Mesenchymal stem cell (in vitro differentiated cells and primary cell): ENCODE measurements around the gene TMEM47.

Experiments
- DNase-seq: peaks from one replicate; pipeline ENCODE4 v3.0.0-alpha.2; 2013
- H2AFZ ChIP-seq: one replicate; pipeline ENCODE4 v1.6.1; 2013; ENCODE audit warnings: low read depth, mild to moderate bottlenecking, control low read depth, inconsistent platforms, low read length, moderate library complexity
- H2AK5ac ChIP-seq: 2 replicates; pipeline ENCODE4 v1.6.1; 2013; ENCODE audit warnings: low read length, moderate library complexity, mild to moderate bottlenecking, inconsistent platforms; ENCODE audit not compliant: severe bottlenecking
- H2BK120ac ChIP-seq: one replicate; pipeline ENCODE4 v1.6.1; 2013; ENCODE audit warnings: low read depth, mild to moderate bottlenecking, inconsistent platforms, low read length, moderate library complexity
- H2BK12ac ChIP-seq, 2 experiments: one replicate each; pipeline ENCODE4 v1.6.1; 2013; ENCODE audit warnings: inconsistent platforms in 2 of 2, low read length in 2 of 2, mild to moderate bottlenecking in 2 of 2, moderate library complexity in 2 of 2, control low read depth in 1 of 2
- H2BK15ac ChIP-seq: one replicate; pipeline ENCODE4 v1.6.1; 2013; ENCODE audit warnings: mild to moderate bottlenecking, low read depth, inconsistent platforms; ENCODE audit not compliant: poor library complexity, severe bottlenecking
- H2BK5ac ChIP-seq: 2 replicates; pipeline ENCODE4 v1.6.1; 2013; ENCODE audit warnings: low read depth, mild to moderate bottlenecking, low read length, control low read depth, inconsistent platforms; ENCODE audit not compliant: poor library complexity, severe bottlenecking
- H3K14ac ChIP-seq, 2 experiments: one replicate each; pipeline ENCODE4 v1.6.1; 2013; ENCODE audit warnings: inconsistent platforms in 2 of 2, low read length in 2 of 2, control low read depth in 1 of 2, mild to moderate bottlenecking in 1 of 2, moderate library complexity in 1 of 2
- H3K18ac ChIP-seq, 2 experiments: one replicate each; pipeline ENCODE4 v1.6.1; 2013; ENCODE audit warnings: inconsistent platforms in 2 of 2, low read length in 2 of 2, control low read depth in 1 of 2, low read depth in 1 of 2, mild to moderate bottlenecking in 1 of 2
- H3K23ac ChIP-seq, 2 experiments: one replicate each; pipeline ENCODE4 v1.6.1; 2013; ENCODE audit warnings: inconsistent platforms in 2 of 2, low read length in 2 of 2, mild to moderate bottlenecking in 2 of 2, moderate library complexity in 2 of 2, control low read depth in 1 of 2
- H3K27ac ChIP-seq: 2 replicates; pipeline ENCODE4 v1.5.1; 2013; ENCODE audit warnings: mild to moderate bottlenecking, moderate library complexity, low read length, control low read depth, inconsistent platforms; ENCODE audit not compliant: poor library complexity, severe bottlenecking
- H3K27me3 ChIP-seq, 2 experiments: 2 replicates each; pipeline versions ENCODE4 v1.6.1 to v1.7.0; 2013; ENCODE audit warnings: low read length in 2 of 2, mild to moderate bottlenecking in 2 of 2, moderate library complexity in 2 of 2, control low read depth in 1 of 2, inconsistent platforms in 1 of 2; ENCODE audit not compliant: control insufficient read depth in 1 of 2, insufficient read depth in 1 of 2
- H3K36me3 ChIP-seq, 2 experiments: 2 replicates each; pipeline versions ENCODE4 v1.6.1 to v1.7.0; 2013; ENCODE audit warnings: low read length in 2 of 2, control low read depth in 1 of 2, inconsistent platforms in 1 of 2, low read depth in 1 of 2, mild to moderate bottlenecking in 1 of 2; ENCODE audit not compliant: insufficient read depth in 2 of 2, control insufficient read depth in 1 of 2
- H3K4ac ChIP-seq, 2 experiments: one replicate each; pipeline ENCODE4 v1.6.1; 2013; ENCODE audit warnings: inconsistent platforms in 2 of 2, low read length in 2 of 2, mild to moderate bottlenecking in 2 of 2, moderate library complexity in 2 of 2, control low read depth in 1 of 2, low read depth in 1 of 2
- H3K4me1 ChIP-seq: 2 replicates; pipeline ENCODE4 v1.6.1; 2013; ENCODE audit warnings: low read depth, low read length, control low read depth; ENCODE audit not compliant: control insufficient read depth, insufficient read depth
- H3K4me2 ChIP-seq: 2 replicates; pipeline ENCODE4 v1.6.1; 2013; ENCODE audit warnings: low read length, mild to moderate bottlenecking, inconsistent platforms; ENCODE audit not compliant: poor library complexity, severe bottlenecking
- H3K4me3 ChIP-seq, 2 experiments: 2 replicates each; pipeline versions ENCODE4 v1.5.1 to v1.7.0; 2013; ENCODE audit warnings: low read length in 2 of 2, mild to moderate bottlenecking in 2 of 2, control low read depth in 1 of 2, low read depth in 1 of 2; ENCODE audit not compliant: insufficient read depth in 1 of 2
- H3K79me1 ChIP-seq: replicated peaks from 2 replicates; pipeline ENCODE4 v1.6.1; 2013; ENCODE audit warnings: mild to moderate bottlenecking, control low read depth, low read length, inconsistent platforms; ENCODE audit not compliant: poor library complexity, severe bottlenecking
- H3K9ac ChIP-seq: 2 replicates; pipeline ENCODE4 v1.7.0; 2013; ENCODE audit warnings: mild to moderate bottlenecking, low read length, moderate library complexity
- H3K9me3 ChIP-seq: 2 replicates; pipeline ENCODE4 v1.7.0; 2013; ENCODE audit warnings: mild to moderate bottlenecking, low read length; ENCODE audit not compliant: control insufficient read depth
- H4K8ac ChIP-seq: one replicate; pipeline ENCODE4 v1.6.1; 2013; ENCODE audit warnings: inconsistent platforms, mild to moderate bottlenecking, low read length, moderate library complexity
- H4K91ac ChIP-seq: one replicate; pipeline ENCODE4 v1.6.1; 2013; ENCODE audit warnings: mild to moderate bottlenecking, low read length, inconsistent platforms
- WGBS: methylation state at CpG from one replicate; pipeline ENCODE4 v1.1.7; 2013; ENCODE audit warnings: mixed read lengths; 5-methylcytosine and 5-hydroxymethylcytosine counted together

Gene TMEM47

GRCh38 chrX:34632384-34632783, 24.7 kb downstream of the TMEM47 start:
- Histone ChIP-seq H2BK120ac (no peak overlapping the region), H3K4me1 (no peaks in the 10 kb centered on the region), H2BK15ac (no peak overlapping the region), H4K8ac (no peak overlapping the region), H3K27me3 (no peaks in the 10 kb centered on the region), H2AK5ac (no peak overlapping the region), H3K4me2 (no peak overlapping the region), H3K23ac (no peak overlapping the region), H2BK12ac (no peak overlapping the region), H3K4ac (no peak overlapping the region), H3K36me3 (peaks cover 0 to 21% of the 10 kb centered on the region in 2 experiments), H2BK5ac (no peak overlapping the region), H3K9me3 (no peaks in the 10 kb centered on the region), H3K18ac (no peak overlapping the region), H4K91ac (no peak overlapping the region), H3K4me3 (no peak overlapping the region), H2AFZ (no peak overlapping the region), H3K79me1 (no peaks in the 10 kb centered on the region), H3K27ac (no peak overlapping the region), H3K14ac (no peak overlapping the region), H3K9ac (no peak overlapping the region)
- no peak for DNase-seq
- 90% methylated on average over 2 of the region's 3 CpGs for WGBS

GRCh38 chrX:34631479-34632220, 25.4 kb downstream of the TMEM47 start:
- no peak overlapping the region for H3K4me3 ChIP-seq
- H3K23ac ChIP-seq: no peak overlapping the region
- H3K4me2 ChIP-seq: no peak overlapping the region
- no peak overlapping the region for H3K27ac ChIP-seq
- no CpG with 5 or more reads among the region's 3 CpGs for WGBS
- no peak overlapping the region for H2AFZ ChIP-seq
- no peak overlapping the region for H2AK5ac ChIP-seq
- H2BK120ac ChIP-seq: no peak overlapping the region
- no peaks in the 10 kb centered on the region for H3K4me1 ChIP-seq
- H3K4ac ChIP-seq: no peak overlapping the region
- no peak overlapping the region for H3K9ac ChIP-seq
- no peak overlapping the region for H2BK12ac ChIP-seq
- no peak overlapping the region for H2BK15ac ChIP-seq
- H3K27me3 ChIP-seq: no peaks in the 10 kb centered on the region
- H3K9me3 ChIP-seq: no peaks in the 10 kb centered on the region
- H2BK5ac ChIP-seq: no peak overlapping the region
- no peak for DNase-seq
- no peak overlapping the region for H3K18ac ChIP-seq
- H4K91ac ChIP-seq: no peak overlapping the region
- H3K36me3 ChIP-seq: peaks cover 0 to 19% of the 10 kb centered on the region in 2 experiments
- no peaks in the 10 kb centered on the region for H3K79me1 ChIP-seq
- H4K8ac ChIP-seq: no peak overlapping the region
- no peak overlapping the region for H3K14ac ChIP-seq

- no peak overlapping the region for H4K8ac ChIP-seq
- no peaks in the 10 kb centered on the region for H3K27me3 ChIP-seq
- H3K4me3 ChIP-seq: peak overlapping the region in 1 of 2 experiments; percentile 14
- no peaks in the 10 kb centered on the region for H3K4me1 ChIP-seq
- H2BK12ac ChIP-seq: no peak overlapping the region
- H3K9me3 ChIP-seq: no peaks in the 10 kb centered on the region
- H3K79me1 ChIP-seq: no peaks in the 10 kb centered on the region
- H2BK5ac ChIP-seq: no peak overlapping the region
- H4K91ac ChIP-seq: no peak overlapping the region
- H2AFZ ChIP-seq: no peak overlapping the region
- H2AK5ac ChIP-seq: no peak overlapping the region
- peaks cover 0 to under 1% of the 10 kb centered on the region in 2 experiments for H3K36me3 ChIP-seq
- H3K4me2 ChIP-seq: no peak overlapping the region
- no peak overlapping the region for H3K27ac ChIP-seq
- H2BK120ac ChIP-seq: no peak overlapping the region
- no peak overlapping the region for H3K23ac ChIP-seq
- H3K4ac ChIP-seq: no peak overlapping the region
- no peak overlapping the region for H3K9ac ChIP-seq
- no peak overlapping the region for H3K14ac ChIP-seq
- WGBS: 100% methylated on average over 2 of the region's 3 CpGs
- no peak overlapping the region for H2BK15ac ChIP-seq
- no peak overlapping the region for H3K18ac ChIP-seq
- DNase-seq: no peak
Measured at GRCh38 chrX:34629572-34629971, 27.5 kb downstream of the TMEM47 start.

GRCh38 chrX:34624416-34624815, 32.7 kb downstream of the TMEM47 start:
- no peak overlapping the region for H2BK12ac ChIP-seq
- H4K91ac ChIP-seq: no peak overlapping the region
- H3K4me3 ChIP-seq: no peak overlapping the region
- no peak overlapping the region for H3K9ac ChIP-seq
- no peak overlapping the region for H2AK5ac ChIP-seq
- no peaks in the 10 kb centered on the region for H3K79me1 ChIP-seq
- no peaks in the 10 kb centered on the region for H3K4me1 ChIP-seq
- H3K27ac ChIP-seq: no peak overlapping the region
- H3K27me3 ChIP-seq: no peaks in the 10 kb centered on the region
- no peak overlapping the region for H3K4ac ChIP-seq
- H2AFZ ChIP-seq: no peak overlapping the region
- WGBS: no CpG with 5 or more reads among the region's 2 CpGs
- H3K23ac ChIP-seq: no peak overlapping the region
- no peak overlapping the region for H3K14ac ChIP-seq
- H2BK15ac ChIP-seq: no peak overlapping the region
- no peak overlapping the region for H3K4me2 ChIP-seq
- H2BK120ac ChIP-seq: no peak overlapping the region
- DNase-seq: no peak
- no peak overlapping the region for H3K18ac ChIP-seq
- H3K36me3 ChIP-seq: no peaks in the 10 kb centered on the region
- no peak overlapping the region for H2BK5ac ChIP-seq
- no peaks in the 10 kb centered on the region for H3K9me3 ChIP-seq
- no peak overlapping the region for H4K8ac ChIP-seq
